Testis (tissue), 2 donors: ENCODE results near the gene FAR1.

Source experiments
- CTCF ChIP-seq, 3 experiments: fragments of 450-650 bp in 2 of 3; fragments of 200-600 bp in 1 of 3; sonication (generic) in 1 of 3; IDR thresholded peaks; one replicate each; pipeline ENCODE4 v1.5.1; 2016 to 2019; ENCODE audit warnings: antibody characterized with exemption in 3 of 3, mild to moderate bottlenecking in 2 of 3, moderate library complexity in 1 of 3
- POLR2A ChIP-seq: fragments of 450-650 bp; IDR thresholded peaks from one replicate; pipeline ENCODE4 v1.6.1; 2017; ENCODE audit warnings: antibody characterized with exemption, mild to moderate bottlenecking, moderate library complexity

- TF ChIP-seq CTCF (IDR thresholded peaks at IDR 0.05) (no peak), POLR2A (no peak)
These were observed 94.9 kb downstream of the FAR1 start for GRCh38 chr11:13763341-13763740.
